Left colon (tissue), 2 donors: ENCODE data around the gene BTK. TPM values are rescaled to one million over a fixed set of nuclear protein-coding genes. Genes with fewer than 3 reads are reported as not detected.

Experiments used
- ATAC-seq: fragments of 200-7000 bp; cut with Tn5 transposase; one replicate; pipeline ENCODE4 v1.9.1; 2020; ENCODE audit warnings: mild to moderate bottlenecking, moderate library complexity
- DNase-seq, 2 donors: peaks; one replicate each; pipeline ENCODE4 v3.0.0-alpha.2; 2020
- intact Hi-C, 2 donors: fragments of 100-400 bp; cut with DNase I in 1 of 2; cut with micrococcal nuclease in 1 of 2; formaldehyde crosslinking; loops; one replicate each; pipeline versions ENCODE4 v1.11.2 to v1.14.0; 2022; cut with DNase I, micrococcal nuclease
- total RNA-seq, 2 donors: library from RNA; stranded (reverse); fragmentation: NEBNext Ultra II Directional; extraction: Animal tissue kit (Norgen Biotek cat#: 25700); gene quantifications; one replicate each; pipeline ENCODE4 v1.2.1, GENCODE V29; 2021
- donor health status: DM: no; HTN: no; CAD: no.
- donor health status: DM: yes; HTN: yes; CAD: no.

Gene BTK
- total RNA-seq, 2 donors from 2014 or later: 1.7 to 5.4 TPM

- ATAC-seq (peak; percentile 78), DNase-seq (no peak)
- intact Hi-C loops: no loop called here
Measured at GRCh38 chrX:101397779-101398178, 11.8 kb upstream of the BTK start.

- no peak for DNase-seq
- no peak for ATAC-seq
Measured at GRCh38 chrX:101395789-101396188, 9.8 kb upstream of the BTK start.

GRCh38 chrX:101394372-101394771 lies 8.4 kb upstream of the BTK start:
- ATAC-seq (no peak), DNase-seq (no peak)
- intact Hi-C loops: no loop called here

More at GRCh38 chrX:101395789-101396188, 9.8 kb upstream of the BTK start:
- intact Hi-C loops: no loop called here

- intact Hi-C loops: no loop called here
- peak; percentile 48 for ATAC-seq
- DNase-seq: no peak
Measured at GRCh38 chrX:101393530-101394305, 7.7 kb upstream of the BTK start.

GRCh38 chrX:101391831-101392230 lies 5.8 kb upstream of the BTK start:
- DNase-seq: no peak
- intact Hi-C loops: no loop called here

GRCh38 chrX:101390664-101391525 lies 4.9 kb upstream of the BTK start, which contains the start of gene RPL36A:
Gene RPL36A, plus strand, starts transcription at chrX:101391011. Its CDS starts 33 bp downstream, at chrX:101391044.
- DNase-seq (peak; percentile 83 to 89), ATAC-seq (peak; percentile 91)
- intact Hi-C loops: no loop called here

More at GRCh38 chrX:101391831-101392230, 5.8 kb upstream of the BTK start:
- no peak for ATAC-seq

GRCh38 chrX:101388604-101389003 lies 2.6 kb upstream of the BTK start:
- DNase-seq (no peak), ATAC-seq (no peak)
- intact Hi-C loops: no loop called here

- ATAC-seq: no peak
- no peak for DNase-seq
- intact Hi-C loops: no loop called here
Measured at GRCh38 chrX:101386542-101386885, 523 bp upstream of the BTK start.

- DNase-seq (no peak), ATAC-seq (no peak)
- intact Hi-C loops: no loop called here
Measured at GRCh38 chrX:101385026-101385684, 836 bp downstream of the BTK start.

- intact Hi-C loops: no loop called here
- no peak for DNase-seq
- ATAC-seq: no peak
Measured at GRCh38 chrX:101383679-101384205, 2.2 kb downstream of the BTK start.

- DNase-seq (no peak), ATAC-seq (no peak)
- intact Hi-C loops: no loop called here
Measured at GRCh38 chrX:101377547-101377946, 8.4 kb downstream of the BTK start.

GRCh38 chrX:101370888-101371504 lies 15.0 kb downstream of the BTK start:
- no peak for ATAC-seq
- intact Hi-C loops: no loop called here
- no peak for DNase-seq

- intact Hi-C loops: no loop called here
- DNase-seq: no peak
- ATAC-seq: no peak
Measured at GRCh38 chrX:101369687-101370086, 16.3 kb downstream of the BTK start.

GRCh38 chrX:101368800-101369199 lies 17.2 kb downstream of the BTK start:
- intact Hi-C loops: no loop called here
- DNase-seq (no peak), ATAC-seq (no peak)

- DNase-seq: no peak
- ATAC-seq: no peak
- intact Hi-C loops: no loop called here
Measured at GRCh38 chrX:101365301-101365795, 20.6 kb downstream of the BTK start.

GRCh38 chrX:101362757-101363156 lies 23.2 kb downstream of the BTK start:
- intact Hi-C loops: no loop called here
- DNase-seq (no peak), ATAC-seq (no peak)

GRCh38 chrX:101362116-101362515 lies 23.9 kb downstream of the BTK start:
- ATAC-seq: no peak
- no peak for DNase-seq

GRCh38 chrX:101360390-101360789 lies 25.6 kb downstream of the BTK start:
- DNase-seq (no peak), ATAC-seq (no peak)
- intact Hi-C loops: no loop called here

More at GRCh38 chrX:101362116-101362515, 23.9 kb downstream of the BTK start:
- intact Hi-C loops: no loop called here

GRCh38 chrX:101359966-101360365 lies 26.0 kb downstream of the BTK start:
- DNase-seq: no peak
- ATAC-seq: no peak
- intact Hi-C loops: no loop called here
